Inferior parietal cortex (tissue), 1 donor: ENCODE data around the gene ACOT12.
"Not testable (repeated sequence)": the region's sequence is repeated elsewhere in the genome, so short reads cannot be mapped to it uniquely, and the experiment has no call there.

Experiments used
- DNase-seq: peaks from one replicate; pipeline ENCODE4 v3.0.0-alpha.2; 2016; ENCODE audit errors: extremely low spot score

ACOT12 gene

DNA sequence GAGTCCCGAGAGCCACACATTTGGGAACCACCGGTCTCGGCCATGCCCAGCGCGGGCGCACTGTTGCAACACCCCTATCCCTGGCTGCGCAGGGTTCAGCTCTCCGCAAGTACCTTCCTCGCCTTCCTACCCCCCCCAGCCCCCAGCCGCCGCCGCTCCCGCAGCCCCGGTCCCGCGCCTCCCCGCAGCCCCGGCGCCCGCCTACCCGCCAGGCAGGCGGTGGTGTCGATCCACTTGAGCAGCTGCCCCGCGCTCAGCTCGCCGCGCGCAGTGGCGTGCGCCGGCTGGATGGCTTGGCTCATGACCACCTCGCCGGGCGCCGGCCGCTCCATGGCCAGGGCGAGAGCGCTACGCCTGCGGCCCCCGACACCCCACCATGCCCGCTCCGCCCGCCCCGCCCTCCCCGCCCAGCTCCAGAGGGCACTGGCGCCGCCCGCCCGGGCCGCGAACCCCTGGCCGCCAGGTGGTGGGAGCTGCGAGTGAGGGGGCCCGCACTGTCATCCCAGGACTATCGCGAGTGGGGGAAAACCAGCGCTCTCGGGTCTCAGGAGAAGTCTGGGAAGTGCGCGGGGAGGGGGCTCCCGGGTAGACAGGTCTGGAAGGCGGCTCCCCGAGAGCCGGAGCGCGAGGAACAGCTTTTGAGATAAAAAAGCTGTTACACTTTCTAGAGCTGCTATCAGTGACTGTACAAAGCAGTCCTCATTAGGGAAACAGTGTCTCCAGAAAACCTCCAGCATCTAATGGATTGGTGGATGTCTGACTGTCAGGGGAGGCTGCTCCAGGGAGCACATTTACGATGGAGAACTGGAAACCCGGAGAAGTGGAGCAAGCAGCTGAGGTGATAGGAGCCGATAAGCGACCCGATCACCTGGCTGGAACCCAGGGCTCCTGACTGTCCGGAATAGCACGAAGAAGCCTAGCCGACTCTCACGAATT lies at the start of gene ACOT12:
TSS of gene ACOT12 (minus strand) at position 352 of the 936 bp plus-strand sequence. CDS start at position 332, 20 bp downstream.
- DNase-seq, result no peak

DNA sequence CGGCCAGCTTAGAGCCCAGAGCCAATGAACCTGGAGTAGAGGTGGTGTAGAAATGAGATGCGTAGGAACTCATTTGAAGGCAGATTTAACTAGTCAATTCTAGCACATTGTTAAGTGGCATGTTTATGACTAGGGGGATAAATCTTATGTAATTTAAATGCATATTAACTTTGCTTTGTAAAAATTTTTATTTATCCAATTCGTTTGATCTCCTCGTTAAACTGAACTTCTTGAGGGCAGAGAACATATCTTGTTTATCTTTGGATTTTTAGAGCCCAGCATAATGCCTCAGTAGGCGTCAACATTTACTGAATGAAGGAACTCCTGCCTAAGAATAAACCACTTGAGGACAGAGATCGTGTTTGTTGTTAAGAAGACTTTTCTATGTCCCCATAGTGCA lies 41.1 kb upstream of the ACOT12 start:
- DNase-seq, result no peak

DNA sequence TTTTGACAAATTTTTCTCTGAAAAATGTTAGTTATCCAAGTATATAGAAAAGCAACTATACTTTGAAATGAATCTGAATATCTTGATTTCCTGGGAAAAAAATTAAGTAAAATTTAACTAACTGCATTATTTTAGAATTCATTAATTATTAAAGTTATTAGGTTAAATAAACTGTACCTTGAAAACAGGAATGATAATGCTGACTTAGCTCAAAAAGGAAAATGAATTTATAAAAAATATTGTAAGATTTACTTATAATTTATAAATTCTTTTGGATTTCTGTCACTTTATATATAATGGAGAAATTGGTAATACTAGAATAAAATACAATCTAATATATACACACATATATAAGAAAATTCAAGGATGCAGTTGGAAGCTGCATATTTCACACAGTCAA lies 36.1 kb upstream of the ACOT12 start:
- no peak for DNase-seq

DNA sequence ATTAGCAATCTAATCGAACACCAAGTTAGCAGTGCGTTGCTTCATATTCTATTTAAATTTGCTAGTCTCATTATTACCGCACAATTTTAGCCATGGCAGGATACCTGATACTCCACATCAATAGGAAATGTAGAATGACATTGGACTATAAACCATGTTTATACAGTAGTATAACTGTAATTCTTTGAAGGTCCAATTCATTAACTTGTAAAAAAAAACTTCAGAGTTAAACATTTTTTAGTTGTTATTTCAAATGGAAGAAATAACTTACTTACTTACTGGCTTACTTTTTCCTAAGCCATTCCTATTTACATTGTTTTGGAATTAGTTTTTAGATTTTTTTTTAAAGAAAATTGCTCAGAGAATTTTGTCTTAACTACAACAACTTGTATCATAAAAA lies 35.4 kb upstream of the ACOT12 start:
- no peak for DNase-seq

DNA sequence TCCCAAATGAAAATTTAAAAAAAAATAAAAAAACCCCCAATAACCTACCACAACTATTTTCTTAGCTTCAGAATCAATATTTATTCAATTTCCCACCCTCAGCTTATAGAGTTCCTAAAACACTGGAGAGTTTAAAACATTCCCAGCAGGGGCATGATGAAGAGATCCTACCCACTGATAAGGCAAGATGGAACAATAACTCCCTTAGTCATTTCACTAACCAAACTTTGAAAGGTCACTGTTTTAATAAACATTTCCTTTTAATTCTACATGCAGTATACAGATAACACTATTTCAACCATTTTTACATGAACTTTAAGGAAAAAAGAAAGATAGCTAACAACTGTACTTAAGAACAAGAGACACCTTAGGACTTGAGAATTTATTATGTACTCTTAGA lies 34.9 kb upstream of the ACOT12 start:
- no peak for DNase-seq

DNA sequence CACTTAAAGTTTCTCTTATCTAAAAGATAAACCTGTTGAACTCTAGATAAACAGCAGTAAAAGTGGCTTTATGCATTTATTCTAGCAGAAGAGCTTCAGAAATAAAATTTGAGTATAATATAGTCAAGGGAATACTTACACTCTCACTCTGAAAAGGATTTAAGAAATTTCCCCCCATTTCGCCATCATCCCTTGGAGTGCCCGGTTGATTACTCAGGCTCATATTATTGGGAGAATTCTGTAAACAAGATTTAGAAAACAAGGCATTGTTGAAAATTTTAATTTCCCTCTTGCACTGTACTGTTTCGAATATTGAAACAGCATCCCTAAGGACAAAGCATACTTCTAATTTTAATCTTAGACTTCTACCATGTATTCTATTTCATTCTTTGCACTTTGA lies 34.5 kb upstream of the ACOT12 start:
- no peak for DNase-seq

DNA sequence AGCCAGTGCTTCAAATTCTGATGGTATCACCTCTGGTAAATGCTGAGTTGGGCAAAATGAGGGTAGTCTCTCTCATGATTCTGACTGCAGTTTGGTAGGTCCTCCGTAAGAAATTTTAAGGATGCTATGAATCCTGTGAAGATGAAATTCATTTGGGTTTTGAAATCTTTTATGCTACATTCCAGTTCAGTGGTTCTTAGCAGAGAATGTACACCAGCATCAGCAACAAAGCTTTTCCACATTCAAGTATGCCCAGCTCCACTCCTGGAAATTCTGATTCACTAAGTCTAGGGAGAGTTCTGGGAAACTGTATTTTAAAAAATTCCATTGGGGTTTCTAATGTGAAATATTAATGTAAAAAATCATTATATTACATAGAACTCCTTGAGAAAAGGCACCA lies 33.6 kb upstream of the ACOT12 start:
- no peak for DNase-seq

DNA sequence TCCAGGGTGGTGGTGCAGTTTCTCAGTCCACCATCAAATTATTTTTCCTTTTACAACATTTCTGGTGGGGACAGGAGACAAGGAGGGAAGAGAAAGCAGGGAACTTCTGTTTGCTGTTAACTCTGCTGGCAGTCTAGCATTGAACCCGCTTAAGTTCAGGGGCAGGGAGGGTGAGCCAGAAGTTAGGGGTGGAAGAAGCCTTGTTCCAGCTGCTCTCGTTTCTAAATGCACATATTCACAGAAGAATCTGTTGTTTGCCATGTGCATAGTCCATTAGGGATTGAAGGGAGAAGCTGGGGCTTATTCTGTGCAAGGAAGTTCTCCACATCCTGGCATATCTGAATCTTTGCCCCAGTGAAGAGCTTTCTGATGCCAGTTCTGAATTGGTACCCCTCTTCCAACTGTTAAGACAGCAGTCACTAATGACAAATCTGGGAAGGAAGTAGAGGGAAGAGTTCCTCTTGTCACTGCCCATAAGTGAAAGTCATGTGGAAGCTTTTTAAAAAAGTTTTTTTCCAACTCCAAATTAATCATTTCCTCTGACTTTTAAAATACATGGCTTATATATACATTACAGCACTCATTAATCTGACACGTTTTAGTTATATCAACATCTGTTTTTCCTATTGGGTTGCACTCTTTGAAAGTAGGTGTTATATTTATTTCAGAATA lies 32.6 kb upstream of the ACOT12 start:
- peak; percentile 25 for DNase-seq

DNA sequence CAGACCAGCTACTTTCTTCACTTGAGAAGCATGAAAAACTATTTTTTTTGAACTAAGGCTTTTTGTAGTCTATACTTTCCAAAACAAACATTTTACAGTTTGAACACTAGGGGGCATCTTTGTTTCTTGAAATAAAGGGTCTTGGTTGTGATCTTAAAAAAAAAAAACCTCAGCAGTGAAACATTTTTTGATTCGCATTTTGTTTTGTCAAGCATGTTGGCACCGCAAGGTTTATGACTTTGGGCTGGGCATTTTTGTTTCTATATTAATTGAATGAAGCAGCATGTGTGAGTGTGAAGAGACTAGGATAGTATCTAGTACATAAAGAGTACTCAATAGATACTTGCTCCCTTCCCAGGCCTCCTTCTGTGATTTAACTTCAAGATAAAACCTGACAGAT lies 31.6 kb upstream of the ACOT12 start:
- DNase-seq, result peak; percentile 81

DNA sequence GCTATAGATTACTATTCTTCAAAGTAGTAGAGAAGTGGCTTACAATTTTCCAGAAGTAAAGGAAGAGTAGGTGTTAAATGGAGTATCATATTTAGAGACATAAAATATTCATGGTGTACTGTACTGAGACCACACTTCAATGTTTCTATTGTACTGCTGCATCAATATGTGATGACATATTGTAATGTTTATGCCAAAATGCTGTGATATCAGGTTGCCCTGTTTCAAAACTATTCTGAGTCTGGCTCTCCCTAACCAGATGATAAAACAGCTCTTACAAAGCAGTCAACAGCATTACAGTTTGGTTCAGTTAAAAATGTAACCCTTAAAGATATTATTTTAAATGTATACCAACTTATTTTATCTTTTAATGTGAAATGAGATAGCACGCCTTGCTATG lies 30.8 kb upstream of the ACOT12 start:
- no peak for DNase-seq

DNA sequence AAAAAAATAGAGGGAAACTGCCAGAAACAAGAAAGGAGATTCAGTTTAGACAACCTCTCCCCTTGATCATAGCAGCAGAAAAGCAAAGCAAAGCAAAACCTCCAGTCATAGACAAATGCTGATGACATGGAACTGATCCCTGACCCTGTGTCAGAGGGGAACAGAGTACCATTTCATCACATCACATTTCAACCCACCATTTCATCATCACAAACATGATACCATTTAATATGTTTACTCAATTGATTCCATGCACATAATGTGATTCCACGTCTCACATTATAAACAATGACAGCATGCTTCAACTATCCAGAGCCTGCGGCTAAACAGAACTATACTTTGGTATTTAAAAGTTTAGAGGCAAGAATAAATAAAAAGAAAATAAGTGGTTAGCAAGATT lies 28.7 kb upstream of the ACOT12 start:
- DNase-seq, result no peak

DNA sequence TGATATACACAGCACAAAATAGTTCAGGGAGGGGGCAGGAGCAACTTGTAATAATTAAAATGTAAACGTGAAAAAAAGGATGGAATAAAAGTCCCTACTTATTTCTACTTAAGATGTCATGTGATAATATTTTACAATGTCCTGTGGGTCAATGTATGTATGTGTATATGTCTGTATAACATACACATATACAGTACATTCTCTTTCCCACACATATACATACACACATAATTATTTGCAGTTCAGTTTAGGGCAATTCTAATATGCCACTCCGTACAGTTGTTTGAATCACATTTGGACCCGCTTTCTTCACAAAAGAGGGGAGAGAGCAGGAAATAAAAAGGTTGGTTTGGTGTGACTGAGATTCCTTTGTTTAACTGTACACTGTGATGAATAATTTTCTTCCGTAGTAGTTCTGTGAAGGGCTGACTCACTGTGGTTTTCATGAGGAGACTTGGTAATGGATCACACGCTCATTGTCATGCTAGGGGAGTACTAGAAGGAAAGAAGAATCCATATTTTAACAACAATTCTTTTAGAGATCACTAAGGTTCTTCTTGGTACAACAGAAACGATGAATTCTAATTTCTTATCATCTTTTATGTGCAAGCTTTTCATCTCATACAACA lies 26.2 kb upstream of the ACOT12 start:
- peak; percentile 31 for DNase-seq

DNA sequence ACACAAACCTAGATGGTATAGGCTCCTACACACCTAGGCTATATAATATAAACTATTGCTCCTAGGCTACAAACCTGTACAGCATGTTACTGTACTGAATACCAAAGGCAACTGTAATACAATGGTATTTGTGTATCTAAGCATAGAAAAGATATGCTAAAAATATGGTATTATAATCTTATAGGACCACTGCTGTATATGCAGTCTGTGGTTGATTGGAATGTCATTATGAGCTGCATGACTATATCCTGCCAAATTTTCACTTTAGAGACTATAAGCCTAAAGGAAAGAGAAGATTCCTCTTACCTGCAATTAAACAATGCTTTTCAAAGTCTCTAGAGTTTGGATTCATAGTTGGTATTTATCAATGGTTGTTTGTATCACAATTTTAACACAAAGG lies 24.7 kb upstream of the ACOT12 start:
- DNase-seq, result no peak

DNA sequence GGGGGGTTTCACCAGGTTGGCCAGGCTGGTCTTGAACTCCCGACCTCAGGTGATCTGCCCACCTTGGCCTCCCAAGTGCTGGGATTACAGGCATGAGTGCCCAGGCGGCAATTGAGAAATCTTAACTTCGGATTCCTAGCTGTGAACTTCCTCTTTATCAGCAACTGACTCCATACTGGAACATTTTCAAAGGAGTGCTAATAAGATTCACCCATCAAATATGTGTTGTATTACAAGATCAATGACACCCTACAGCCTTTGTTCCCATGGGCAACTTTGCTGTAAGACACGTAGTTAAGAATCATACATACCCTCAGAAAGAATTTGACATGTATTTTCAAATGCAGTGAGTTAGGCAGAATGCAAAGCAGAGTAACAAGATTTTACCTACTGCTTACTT lies 23.1 kb upstream of the ACOT12 start:
- DNase-seq, result no peak

DNA sequence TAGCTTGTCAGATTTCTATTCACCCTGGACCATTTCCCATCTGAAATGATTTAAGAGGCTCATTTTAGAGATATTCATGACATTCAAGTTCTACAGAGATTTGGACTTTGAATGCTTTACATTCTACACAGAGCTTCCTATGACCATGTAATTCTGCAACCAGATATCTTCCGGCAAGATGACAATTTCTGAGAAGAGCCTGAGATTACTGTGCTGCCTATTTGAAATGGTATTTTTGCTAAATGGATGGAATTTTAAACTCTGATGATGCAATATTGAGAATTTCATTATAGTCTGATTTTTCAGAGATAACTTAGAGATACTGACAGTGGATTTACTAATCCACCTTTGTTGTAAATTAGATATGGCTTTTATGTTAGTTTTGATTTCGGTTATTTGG lies 16.0 kb upstream of the ACOT12 start:
- no peak for DNase-seq

DNA sequence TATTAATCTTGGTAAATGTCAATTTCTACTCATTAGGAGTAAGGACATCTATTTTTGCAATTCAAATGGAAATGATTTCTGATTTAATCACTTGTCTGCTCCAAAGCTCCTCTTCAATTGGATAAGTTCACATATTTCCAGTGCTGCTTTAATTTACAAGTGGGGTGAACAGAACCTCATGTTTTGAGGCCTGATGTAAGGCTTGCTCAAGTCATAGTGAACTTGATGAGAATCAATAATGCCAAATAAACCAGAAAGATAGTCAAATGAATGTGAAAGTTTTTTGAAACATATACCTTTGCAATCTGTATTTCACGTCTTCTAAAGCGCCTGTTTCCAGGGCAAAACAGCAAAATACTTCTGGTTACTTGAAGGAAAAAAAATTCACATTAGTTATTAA lies 15.4 kb upstream of the ACOT12 start:
- no peak for DNase-seq

DNA sequence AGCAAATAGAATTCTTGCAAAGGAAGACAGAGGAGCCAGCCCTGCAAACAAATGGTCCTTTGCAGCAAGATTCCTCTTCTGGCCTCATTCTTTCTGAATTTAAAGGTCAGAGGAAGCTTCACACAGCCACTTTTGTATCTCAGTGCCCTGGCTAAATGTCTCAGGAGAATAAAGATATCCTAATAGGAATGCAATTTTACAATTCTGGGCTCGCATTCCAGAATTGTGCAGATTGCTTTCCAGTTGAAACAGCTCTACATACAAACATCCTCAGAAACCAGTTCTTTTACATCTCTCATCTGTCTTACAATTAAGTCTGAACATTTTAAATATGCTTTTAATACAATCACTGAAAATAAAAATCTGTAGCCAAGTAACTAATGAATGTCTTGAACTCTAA lies 14.6 kb upstream of the ACOT12 start:
- DNase-seq, result no peak

DNA sequence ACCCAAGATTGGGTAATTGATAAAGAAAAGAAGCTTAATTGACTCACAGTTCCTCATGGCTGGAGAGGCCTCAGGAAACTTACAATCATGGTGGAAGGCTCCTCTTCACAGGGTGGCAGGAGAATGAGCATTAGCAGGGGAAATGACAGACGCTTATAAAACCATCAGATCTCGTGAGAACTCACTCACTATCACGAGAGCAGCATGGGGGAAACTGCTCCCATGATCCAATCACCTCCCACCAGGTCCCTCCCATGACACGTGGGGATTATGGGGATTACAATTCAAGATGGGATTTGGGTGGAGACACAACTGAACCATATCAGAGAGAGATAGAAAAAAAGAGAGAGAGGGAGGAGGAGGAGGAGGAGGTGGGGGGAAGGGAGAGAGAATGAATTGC lies 13.9 kb upstream of the ACOT12 start:
- DNase-seq, result not testable (repeated sequence)

DNA sequence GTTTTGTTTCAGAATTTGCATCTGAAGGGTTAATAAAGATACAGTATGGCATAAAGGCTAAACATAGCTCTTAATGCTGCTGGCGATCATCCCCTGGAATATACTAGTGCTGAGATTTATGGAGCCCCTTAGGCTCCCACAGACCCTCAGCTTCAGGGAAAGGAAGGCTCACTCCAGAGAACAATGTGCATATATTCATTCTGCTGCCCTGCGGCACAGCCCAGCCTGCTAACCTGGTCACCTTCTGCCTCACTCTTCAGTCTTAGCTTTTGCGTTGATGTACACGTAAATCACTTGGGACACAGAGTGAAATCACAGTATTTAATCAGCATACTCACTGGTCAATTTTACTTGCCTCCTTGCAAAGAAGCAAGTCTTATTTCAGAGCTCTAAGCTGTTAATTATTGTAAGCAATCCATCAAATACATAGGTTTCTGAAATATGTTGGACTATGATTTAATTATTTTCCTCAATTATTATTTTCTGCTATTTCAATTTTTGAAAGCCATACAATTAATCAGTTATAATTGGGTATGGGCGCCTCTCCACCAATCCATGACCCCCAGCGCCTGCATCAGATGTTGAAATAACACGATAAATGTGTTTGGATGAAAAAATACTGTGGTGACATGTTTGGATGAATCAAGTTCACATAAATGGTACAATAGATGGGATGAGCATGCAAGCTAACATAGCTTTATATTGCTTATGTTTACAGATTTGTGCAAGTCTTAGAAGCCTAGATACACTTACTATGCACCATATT lies 11.4 kb upstream of the ACOT12 start:
- DNase-seq, result no peak

DNA sequence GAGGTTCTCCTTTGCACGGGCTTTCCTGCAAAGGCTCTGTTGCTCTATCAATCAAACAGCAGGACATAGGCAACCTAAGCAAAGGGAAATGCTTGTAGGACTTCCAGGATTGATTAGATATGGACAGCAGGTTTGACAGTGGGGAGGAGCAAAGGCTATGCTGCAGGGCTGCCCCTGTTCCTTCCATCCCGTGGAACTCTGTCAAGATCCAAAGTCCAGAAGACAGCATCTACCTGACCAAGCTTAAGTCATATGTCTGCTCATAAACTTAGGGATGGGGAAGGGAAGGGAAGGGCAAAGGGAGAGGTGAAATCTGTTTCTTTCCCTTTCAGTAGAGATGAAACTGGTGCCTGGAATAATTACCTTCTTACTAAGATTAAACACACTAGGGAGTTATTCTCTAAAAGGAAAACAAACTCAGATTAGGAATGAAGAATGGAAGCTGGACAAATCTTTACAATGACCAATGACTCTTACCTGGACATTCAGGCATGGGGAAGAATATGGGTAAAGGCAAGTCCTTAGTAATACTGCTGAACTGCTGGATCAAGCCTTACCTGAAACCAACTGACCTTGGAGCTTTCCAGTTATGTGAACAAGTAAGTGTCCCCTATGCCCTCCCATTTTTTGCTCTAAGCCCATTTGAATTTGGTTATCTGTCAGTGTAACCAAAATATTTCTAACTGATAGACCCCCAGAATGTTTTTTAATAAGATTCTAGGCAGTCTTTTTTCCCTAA lies 8.4 kb upstream of the ACOT12 start:
- DNase-seq, result no peak

DNA sequence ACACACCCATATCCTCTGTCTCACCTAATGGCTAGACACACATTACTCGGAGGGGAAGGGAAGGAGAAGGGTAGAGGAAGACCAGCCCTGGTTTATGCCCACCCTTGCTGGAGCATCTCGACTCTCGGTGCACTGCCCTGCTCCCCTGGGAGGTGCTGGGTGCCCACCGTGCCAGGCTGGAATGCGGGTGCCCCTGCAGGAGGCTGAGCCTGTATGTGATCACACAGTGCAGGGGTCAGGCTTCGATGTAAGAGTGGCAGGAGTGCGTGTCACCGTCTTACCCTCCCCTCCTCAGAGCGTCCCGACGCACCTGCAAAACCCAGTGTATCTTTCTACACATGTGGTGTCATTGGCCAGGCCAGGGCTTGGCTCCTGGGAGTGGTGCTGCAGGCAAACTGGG lies 7.3 kb upstream of the ACOT12 start:
- DNase-seq, result no peak
